GM23338 (cell line): Measurements from ENCODE around the gene AFAP1. TPM values are rescaled to one million over a fixed set of nuclear protein-coding genes. Genes with fewer than 3 reads are reported as not detected.

Experiments
- ATAC-seq: fragments of 200-7000 bp; cut with Tn5 transposase; 3 replicates; pipeline ENCODE4 v1.9.1; 2020
- DNase-seq: peaks from one replicate; pipeline ENCODE4 v3.0.0-alpha.2; 2015; ENCODE audit warnings: low spot score
- H2AFZ ChIP-seq: fragments of 200-600 bp; sonication (generic); 2 replicates; pipeline ENCODE4 v1.8.0; 2016; ENCODE audit warnings: antibody characterized with exemption, mild to moderate bottlenecking, moderate library complexity
- H3F3A ChIP-seq: fragments of 200-600 bp; sonication (generic); replicated peaks from 2 replicates; pipeline ENCODE4 v1.8.0; 2017; ENCODE audit warnings: antibody characterized with exemption, mixed run types, low read depth
- H3K27ac ChIP-seq: fragments of 200-600 bp; sonication (generic); 2 replicates; pipeline ENCODE4 v1.6.1; 2016; ENCODE audit warnings: low read depth
- H3K27me3 ChIP-seq: fragments of 200-600 bp; sonication (generic); 2 replicates; pipeline ENCODE4 v1.8.0; 2016; ENCODE audit warnings: mild to moderate bottlenecking, mixed run types, moderate library complexity; ENCODE audit not compliant: insufficient read depth
- H3K36me3 ChIP-seq: fragments of 200-600 bp; sonication (generic); 2 replicates; pipeline ENCODE4 v1.8.0; 2016; ENCODE audit warnings: mild to moderate bottlenecking; ENCODE audit not compliant: insufficient read depth
- H3K4me1 ChIP-seq: fragments of 200-600 bp; sonication (generic); 2 replicates; pipeline ENCODE4 v1.8.0; 2016; ENCODE audit warnings: mild to moderate bottlenecking, moderate library complexity; ENCODE audit not compliant: insufficient read depth
- H3K4me2 ChIP-seq: fragments of 200-600 bp; sonication (generic); 2 replicates; pipeline ENCODE4 v1.7.1; 2017; ENCODE audit warnings: mixed run types
- H3K4me3 ChIP-seq: fragments of 200-600 bp; sonication (generic); 2 replicates; pipeline ENCODE4 v1.6.1; 2016; ENCODE audit warnings: mixed run types
- H3K79me2 ChIP-seq: fragments of 200-600 bp; sonication (generic); replicated peaks from 2 replicates; pipeline ENCODE4 v1.8.0; 2017; ENCODE audit warnings: mild to moderate bottlenecking; ENCODE audit not compliant: insufficient read depth
- H3K9me2 ChIP-seq: fragments of 200-600 bp; sonication (generic); 2 replicates; pipeline ENCODE4 v1.8.0; 2017; ENCODE audit not compliant: insufficient read depth
- H4K20me1 ChIP-seq: fragments of 200-600 bp; sonication (generic); replicated peaks from 2 replicates; pipeline ENCODE4 v1.8.0; 2017; ENCODE audit warnings: mild to moderate bottlenecking; ENCODE audit not compliant: insufficient read depth
- H3K27ac Mint-ChIP-seq: 2 replicates; pipeline ENCODE4 v1.8.0; 2020; ENCODE audit warnings: inconsistent platforms, mild to moderate bottlenecking, moderate library complexity, mixed read lengths
- H3K27me3 Mint-ChIP-seq: 3 replicates; pipeline ENCODE4 v1.8.0; 2022; ENCODE audit warnings: low read depth, mild to moderate bottlenecking, moderate library complexity, mixed read lengths, inconsistent platforms; ENCODE audit not compliant: insufficient read depth, poor library complexity
- H3K36me3 Mint-ChIP-seq: 3 replicates; pipeline ENCODE4 v1.8.0; 2021; ENCODE audit warnings: low read depth, mild to moderate bottlenecking, inconsistent platforms, moderate library complexity, mixed read lengths
- H3K4me1 Mint-ChIP-seq: 3 replicates; pipeline ENCODE4 v1.8.0; 2020; ENCODE audit warnings: mild to moderate bottlenecking, inconsistent platforms, mixed read lengths
- H3K4me3 Mint-ChIP-seq: 3 replicates; pipeline ENCODE4 v1.8.0; 2021; ENCODE audit warnings: moderate library complexity, mild to moderate bottlenecking, inconsistent platforms, mixed read lengths
- H3K9me3 Mint-ChIP-seq: 3 replicates; pipeline ENCODE4 v1.8.0; 2020; ENCODE audit warnings: moderate library complexity, mild to moderate bottlenecking, inconsistent platforms, mixed read lengths
- CREB1 ChIP-seq: fragments of 250-450 bp; sonication (Bioruptor Pico); IDR thresholded peaks from 2 replicates; pipeline ENCODE4 v1.5.0; 2020; ENCODE audit warnings: low read depth, mild to moderate bottlenecking, moderate library complexity
- CTCF ChIP-seq, 2 experiments: fragments of 200-600 bp in 1 of 2; sonication (generic) in 1 of 2; conservative IDR thresholded peaks; 2 replicates each; pipeline versions ENCODE4 v1.5.1 to v1.6.1; 2016 to 2017; ENCODE audit warnings: antibody characterized with exemption in 2 of 2, low read depth in 2 of 2, mild to moderate bottlenecking in 2 of 2, moderate library complexity in 1 of 2
- ETS1 ChIP-seq: IDR thresholded peaks from 2 replicates; pipeline ENCODE4 v1.6.1; 2016; ENCODE audit warnings: antibody characterized with exemption
- EZH2 ChIP-seq: fragments of 200-600 bp; sonication (generic); IDR thresholded peaks from one replicate; pipeline ENCODE4 v1.8.0; 2017; ENCODE audit warnings: antibody characterized with exemption, mild to moderate bottlenecking, low read depth; ENCODE audit not compliant: unreplicated experiment
- EZH2phosphoT487 ChIP-seq: fragments of 200-600 bp; sonication (generic); IDR thresholded peaks from one replicate; pipeline ENCODE4 v1.8.1; 2018; ENCODE audit warnings: antibody characterized with exemption; ENCODE audit not compliant: unreplicated experiment
- JUNB ChIP-seq: IDR thresholded peaks from one replicate; pipeline ENCODE4 v1.6.1; 2016; ENCODE audit warnings: antibody characterized with exemption; ENCODE audit not compliant: unreplicated experiment
- NANOG ChIP-seq: IDR thresholded peaks from 2 replicates; pipeline ENCODE4 v1.6.1; 2016; ENCODE audit warnings: antibody characterized with exemption, borderline replicate concordance
- POLR2AphosphoS5 ChIP-seq: IDR thresholded peaks from 2 replicates; pipeline ENCODE4 v1.6.1; 2016; ENCODE audit warnings: antibody characterized with exemption, low read depth
- REST ChIP-seq: IDR thresholded peaks from one replicate; pipeline ENCODE4 v1.6.1; 2018; ENCODE audit warnings: antibody characterized with exemption; ENCODE audit not compliant: unreplicated experiment
- STAT1 ChIP-seq: IDR thresholded peaks from one replicate; pipeline ENCODE4 v1.6.1; 2016; ENCODE audit warnings: antibody characterized with exemption; ENCODE audit not compliant: unreplicated experiment
- ZNF114 ChIP-seq: fragments of 250-450 bp; sonication (Bioruptor Pico); IDR thresholded peaks from 2 replicates; pipeline ENCODE4 v1.5.0; 2020; ENCODE audit warnings: mild to moderate bottlenecking, moderate library complexity
- ZNF331 ChIP-seq: fragments of 250-450 bp; sonication (Bioruptor Pico); IDR thresholded peaks from 2 replicates; pipeline ENCODE4 v1.5.0; 2020; ENCODE audit warnings: low read depth, mild to moderate bottlenecking, moderate library complexity
- ZNF462 ChIP-seq: fragments of 250-450 bp; sonication (Bioruptor Pico); IDR thresholded peaks from 2 replicates; pipeline ENCODE4 v1.5.0; 2020; ENCODE audit warnings: mild to moderate bottlenecking, moderate library complexity
- polyA plus RNA-seq: library from polyadenylated mRNA; unstranded; fragments of >200 nt; fragmentation: Nextera tagmentation; extraction: Ambion mirVana; gene quantifications from 2 replicates; pipeline ENCODE4 v1.2.1, GENCODE V29; 2016
- total RNA-seq: library from RNA; depleted of rRNA; stranded (reverse); fragments of >200 nt; shearing (Covaris generic); gene quantifications from 2 replicates; pipeline ENCODE4 v1.2.3, GENCODE V29; 2014

Gene AFAP1
- total and polyA plus RNA-seq, 2 experiments from 2014 or later, result 6.5 to 21.5 TPM

- Histone ChIP-seq H3K27me3 (no peaks in the 10 kb centered on the region), H3K4me1 (peaks cover 84% of the 10 kb centered on the region), H3K79me2 (peaks cover 97% of the 10 kb centered on the region), H4K20me1 (no peaks in the 10 kb centered on the region; the same call in 1 of the 2 replicates), H2AFZ (no peak overlapping the region), H3K36me3 (no peaks in the 10 kb centered on the region), H3K27ac (no peak overlapping the region), H3K4me2 (no peak overlapping the region), H3K4me3 (no peak overlapping the region), H3F3A (no peaks in the 10 kb centered on the region), H3K9me2 (no peaks in the 10 kb centered on the region)
- no peaks in the 10 kb centered on the region for H3K9me3 Mint-ChIP-seq
- H3K36me3 Mint-ChIP-seq, result no peaks in the 10 kb centered on the region
- DNase-seq (no peak), ATAC-seq (no peak)
- no peak overlapping the region for H3K4me3 Mint-ChIP-seq
- TF ChIP-seq STAT1 (no peak), JUNB (no peak), ZNF462 (CRISPR knock-in tag) (no peak), POLR2AphosphoS5 (no peak), ZNF331 (no peak), CTCF (conservative IDR thresholded peaks at IDR 0.05; ENCODE audit: low read depth in 2 of 2) (no peak), EZH2 (no peak), ZNF114 (CRISPR knock-in tag) (no peak), ETS1 (no peak), NANOG (no peak), CREB1 (CRISPR knock-in tag) (no peak), REST (no peak), EZH2phosphoT487 (no peak)
- peaks cover 72% of the 10 kb centered on the region for H3K4me1 Mint-ChIP-seq
- H3K27ac Mint-ChIP-seq, result no peak overlapping the region
- H3K27me3 Mint-ChIP-seq, result no peaks in the 10 kb centered on the region
These were observed 32.5 kb downstream of the AFAP1 start for GRCh38 chr4:7907142-7907541.
